ENCODE results near the gene NWD2. TPM values are rescaled to one million over a fixed set of nuclear protein-coding genes. Genes with fewer than 3 reads are reported as not detected.

NWD2 gene
- total RNA-seq, 1 donor from 2014 or later = 0.49 TPM

DNA sequence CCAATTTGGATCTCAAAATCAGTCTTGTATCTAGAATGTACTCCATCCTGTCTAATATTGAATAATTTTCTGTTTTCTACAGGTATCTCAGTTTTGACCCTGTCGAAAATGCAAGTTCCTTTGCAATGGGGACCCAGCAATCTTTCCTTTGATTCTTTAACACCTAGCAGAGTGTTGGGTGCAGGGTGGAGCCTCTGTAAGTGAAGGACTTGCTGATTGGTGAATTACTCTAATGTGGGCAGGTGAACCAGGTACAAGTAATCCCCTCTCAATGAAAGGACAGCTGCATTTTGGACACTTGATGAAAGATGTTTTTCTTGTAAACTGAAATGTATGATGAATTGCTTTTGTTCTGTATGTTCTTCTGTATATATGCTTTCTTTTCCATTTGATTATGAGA is 54.9 kb downstream of the NWD2 start:
- Histone ChIP-seq H3K36me3 (no peaks in the 10 kb centered on the region), H3K27ac (no peak overlapping the region), H3K4me1 (no peaks in the 10 kb centered on the region), H3K27me3 (no peaks in the 10 kb centered on the region), H3K4me3 (no peak overlapping the region), H3K9me3 (no peaks in the 10 kb centered on the region)
- intact Hi-C loops (cut with DNase I) = no loop called here
- no peak for TF ChIP-seq POLR2A (IDR thresholded peaks at IDR 0.05)
- TF ChIP-seq, protein P1, sequence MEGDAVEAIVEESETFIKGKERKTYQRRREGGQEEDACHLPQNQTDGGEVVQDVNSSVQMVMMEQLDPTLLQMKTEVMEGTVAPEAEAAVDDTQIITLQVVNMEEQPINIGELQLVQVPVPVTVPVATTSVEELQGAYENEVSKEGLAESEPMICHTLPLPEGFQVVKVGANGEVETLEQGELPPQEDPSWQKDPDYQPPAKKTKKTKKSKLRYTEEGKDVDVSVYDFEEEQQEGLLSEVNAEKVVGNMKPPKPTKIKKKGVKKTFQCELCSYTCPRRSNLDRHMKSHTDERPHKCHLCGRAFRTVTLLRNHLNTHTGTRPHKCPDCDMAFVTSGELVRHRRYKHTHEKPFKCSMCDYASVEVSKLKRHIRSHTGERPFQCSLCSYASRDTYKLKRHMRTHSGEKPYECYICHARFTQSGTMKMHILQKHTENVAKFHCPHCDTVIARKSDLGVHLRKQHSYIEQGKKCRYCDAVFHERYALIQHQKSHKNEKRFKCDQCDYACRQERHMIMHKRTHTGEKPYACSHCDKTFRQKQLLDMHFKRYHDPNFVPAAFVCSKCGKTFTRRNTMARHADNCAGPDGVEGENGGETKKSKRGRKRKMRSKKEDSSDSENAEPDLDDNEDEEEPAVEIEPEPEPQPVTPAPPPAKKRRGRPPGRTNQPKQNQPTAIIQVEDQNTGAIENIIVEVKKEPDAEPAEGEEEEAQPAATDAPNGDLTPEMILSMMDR (IDR thresholded peaks at IDR 0.05) = no peak
- TF ChIP-seq POLR2AphosphoS5 (IDR thresholded peaks at IDR 0.05; ENCODE audit: insufficient read depth in 1 of 2, low read depth in 1 of 2) = no peak
- no peak for DNase-seq (ENCODE audit: extremely low spot score in 2 of 2)

DNA sequence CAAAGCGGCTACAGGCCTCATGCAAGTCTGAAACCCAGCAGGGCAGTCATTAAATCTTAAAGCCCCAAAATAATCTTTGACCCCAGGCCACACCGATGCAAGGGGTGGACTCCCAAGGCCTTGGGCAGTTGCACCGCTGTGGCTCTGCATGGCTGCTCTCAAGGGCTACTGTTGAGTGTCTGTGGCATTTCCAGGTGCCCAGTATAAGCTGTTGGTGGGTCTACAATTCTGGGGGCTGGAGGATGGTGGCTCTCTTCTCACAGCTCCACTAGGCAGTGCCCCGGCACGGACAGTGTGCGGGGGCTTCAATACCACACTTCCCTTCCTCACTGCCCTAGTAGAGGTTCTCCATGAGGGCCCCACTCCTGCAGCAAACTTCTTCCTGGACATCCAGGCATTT is 60.1 kb downstream of the NWD2 start:
- DNase-seq (ENCODE audit: extremely low spot score in 2 of 2) = no peak
- TF ChIP-seq POLR2A (IDR thresholded peaks at IDR 0.05) (no peak), POLR2AphosphoS5 (IDR thresholded peaks at IDR 0.05; ENCODE audit: insufficient read depth in 1 of 2, low read depth in 1 of 2) (no peak)
- H3K9me3 ChIP-seq = no peaks in the 10 kb centered on the region
- intact Hi-C loops (cut with DNase I) = no loop called here
- H3K27ac ChIP-seq = no peak overlapping the region
- H3K4me3 ChIP-seq = no peak overlapping the region
- no peaks in the 10 kb centered on the region for H3K36me3 ChIP-seq
- no peaks in the 10 kb centered on the region for H3K27me3 ChIP-seq
- H3K4me1 ChIP-seq = no peaks in the 10 kb centered on the region

GRCh38 chr4:37305984-37306383 is 61.4 kb downstream of the NWD2 start:
- TF ChIP-seq POLR2A (IDR thresholded peaks at IDR 0.05) (no peak), POLR2AphosphoS5 (IDR thresholded peaks at IDR 0.05; ENCODE audit: insufficient read depth in 1 of 2, low read depth in 1 of 2) (no peak)
- TF ChIP-seq, protein P1 (IDR thresholded peaks at IDR 0.05) = no peak
- no peak for DNase-seq (ENCODE audit: extremely low spot score in 2 of 2)
- Histone ChIP-seq H3K27me3 (no peaks in the 10 kb centered on the region), H3K9me3 (no peaks in the 10 kb centered on the region), H3K27ac (no peak overlapping the region), H3K4me1 (no peaks in the 10 kb centered on the region), H3K36me3 (no peaks in the 10 kb centered on the region), H3K4me3 (no peak overlapping the region)
- intact Hi-C loops (cut with DNase I) = no loop called here

GRCh38 chr4:37317104-37317643 is 72.6 kb downstream of the NWD2 start:
- H3K4me3 ChIP-seq = no peak overlapping the region
- H3K4me1 ChIP-seq = no peaks in the 10 kb centered on the region
- TF ChIP-seq, protein P1 (IDR thresholded peaks at IDR 0.05) = no peak
- no peak for TF ChIP-seq POLR2AphosphoS5 (IDR thresholded peaks at IDR 0.05; ENCODE audit: insufficient read depth in 1 of 2, low read depth in 1 of 2)
- TF ChIP-seq POLR2A (IDR thresholded peaks at IDR 0.05) = no peak
- H3K27me3 ChIP-seq = no peaks in the 10 kb centered on the region
- intact Hi-C loops (cut with DNase I) = no loop called here
- H3K9me3 ChIP-seq = no peaks in the 10 kb centered on the region
- no peak overlapping the region for H3K27ac ChIP-seq
- H3K36me3 ChIP-seq = no peaks in the 10 kb centered on the region
- no peak for DNase-seq (ENCODE audit: extremely low spot score in 2 of 2)

GRCh38 chr4:37320513-37321235 is 76.1 kb downstream of the NWD2 start:
- H3K27me3 ChIP-seq = no peaks in the 10 kb centered on the region
- TF ChIP-seq POLR2AphosphoS5 (IDR thresholded peaks at IDR 0.05; ENCODE audit: insufficient read depth in 1 of 2, low read depth in 1 of 2) (no peak), POLR2A (IDR thresholded peaks at IDR 0.05) (no peak)
- TF ChIP-seq, protein P1 (IDR thresholded peaks at IDR 0.05) = no peak
- no peaks in the 10 kb centered on the region for H3K9me3 ChIP-seq
- DNase-seq (ENCODE audit: extremely low spot score in 2 of 2) = no peak
- no peaks in the 10 kb centered on the region for H3K4me1 ChIP-seq
- no peak overlapping the region for H3K27ac ChIP-seq
- intact Hi-C loops (cut with DNase I) = no loop called here
- no peak overlapping the region for H3K4me3 ChIP-seq
- H3K36me3 ChIP-seq = no peaks in the 10 kb centered on the region

Data from vagina (tissue), 2 donors.